Measurements from ENCODE around the gene TOB2. TPM values are rescaled to one million over a fixed set of nuclear protein-coding genes. Genes with fewer than 3 reads are reported as not detected.
"Not testable (repeated sequence)": the region's sequence is repeated elsewhere in the genome, so short reads cannot be mapped to it uniquely, and the experiment has no call there.

Gene TOB2
- total RNA-seq, 6 donors from 2014 or later: 32.8 to 53.6 (median 50.1) TPM

GRCh38 chr22:41444360-41445128 is 2.1 kb downstream of the TOB2 start:
- Histone ChIP-seq H3K4me1 (peaks cover 23 to 32% (median 26%) of the 10 kb centered on the region in 4 donors), H3K27ac (peak overlapping the region; percentile 96 to 100 (median 96)), H3K4me3 (peak overlapping the region; percentile 84 to 100 (median 90)), H3K9me3 (no peaks in the 10 kb centered on the region), H3K36me3 (peaks cover 0 to 19% (median 7%) of the 10 kb centered on the region in 4 donors), H3K27me3 (no peaks in the 10 kb centered on the region)
- WGBS, 2 donors: 0% methylated on average over 30 to 35 of the region's 35 CpGs
- TF ChIP-seq POLR2AphosphoS5 (IDR thresholded peaks at IDR 0.05): peak; percentile 68 to 82
- TF ChIP-seq CTCF (IDR thresholded peaks at IDR 0.05): no peak
- peak in 2 of 4 donors; percentile 58 to 74 for TF ChIP-seq POLR2A (IDR thresholded peaks at IDR 0.05)
- peak; percentile 78 to 89 for ATAC-seq (ENCODE audit: low FRiP score in 2 of 2)
- DNase-seq: peak; percentile 92 to 97

- ATAC-seq (ENCODE audit: low FRiP score in 2 of 2): no peak
- Histone ChIP-seq H3K9me3 (no peaks in the 10 kb centered on the region), H3K4me3 (no peak overlapping the region), H3K27me3 (no peaks in the 10 kb centered on the region), H3K36me3 (peaks cover 0 to 22% (median 14%) of the 10 kb centered on the region in 4 donors), H3K4me1 (peaks cover 19 to 33% (median 25%) of the 10 kb centered on the region in 4 donors), H3K27ac (peak overlapping the region in 1 of 4 donors; percentile 11)
- no peak for DNase-seq
- TF ChIP-seq POLR2AphosphoS5 (IDR thresholded peaks at IDR 0.05) (no peak), CTCF (IDR thresholded peaks at IDR 0.05) (no peak), EP300 (IDR thresholded peaks at IDR 0.05) (no peak), POLR2A (IDR thresholded peaks at IDR 0.05) (no peak)
- WGBS, 2 donors: 68 to 86% methylated on average over 2 of the region's 2 CpGs
Observed at GRCh38 chr22:41442240-41442792, 4.3 kb downstream of the TOB2 start.

- H3K9me3 ChIP-seq; ATAC-seq (ENCODE audit: low FRiP score in 2 of 2); H3K27me3 ChIP-seq; H3K27ac ChIP-seq; H3K4me3 ChIP-seq; DNase-seq: not testable (repeated sequence)
- WGBS, 2 donors: 81% methylated on average over 5 of the region's 5 CpGs
- peaks cover 14 to 40% (median 32%) of the 10 kb centered on the region in 4 donors for H3K36me3 ChIP-seq
- peaks cover 19 to 35% (median 28%) of the 10 kb centered on the region in 4 donors for H3K4me1 ChIP-seq
Observed at GRCh38 chr22:41440511-41440910, 6.1 kb downstream of the TOB2 start.

- no peak overlapping the region for H3K27ac ChIP-seq
Observed at GRCh38 chr22:41437198-41437597, 9.4 kb downstream of the TOB2 start.

More at GRCh38 chr22:41437198-41437597, 9.4 kb downstream of the TOB2 start:
- Histone ChIP-seq H3K4me3 (no peak overlapping the region), H3K9me3 (no peaks in the 10 kb centered on the region), H3K36me3 (peaks cover 21 to 57% (median 44%) of the 10 kb centered on the region in 4 donors), H3K4me1 (peaks cover 6 to 35% (median 20%) of the 10 kb centered on the region in 4 donors), H3K27me3 (no peaks in the 10 kb centered on the region)
- DNase-seq (no peak), ATAC-seq (ENCODE audit: low FRiP score in 2 of 2) (no peak)
- 84 to 98% methylated on average over 7 of the region's 7 CpGs for WGBS, 2 donors
- TF ChIP-seq EP300 (IDR thresholded peaks at IDR 0.05) (no peak), POLR2AphosphoS5 (IDR thresholded peaks at IDR 0.05) (no peak), CTCF (IDR thresholded peaks at IDR 0.05) (no peak), POLR2A (IDR thresholded peaks at IDR 0.05) (no peak)

Data from upper lobe of left lung (tissue), 6 donors.